Liver (tissue), 3 donors: ENCODE data around the gene TBP.

Experiments used
- CTCF ChIP-seq: fragments of 150-350 bp; IDR thresholded peaks from 2 replicates; pipeline ENCODE4 v1.5.1; 2017; ENCODE audit warnings: improper control_type of control experiment, low read depth, low read length; ENCODE audit not compliant: missing input control
- GABPA ChIP-seq, 2 donors: IDR thresholded peaks in 1 of 2; conservative IDR thresholded peaks in 1 of 2; 2 replicates each; pipeline ENCODE4 v1.6.1; 2016; ENCODE audit warnings: antibody characterized with exemption in 2 of 2, mild to moderate bottlenecking in 1 of 2, moderate library complexity in 1 of 2
- JUND ChIP-seq, 2 donors: IDR thresholded peaks; 2 replicates each; pipeline ENCODE4 v1.6.1; 2016; ENCODE audit warnings: antibody characterized with exemption in 2 of 2
- MAX ChIP-seq: IDR thresholded peaks from 2 replicates; pipeline ENCODE4 v1.6.1; 2016; ENCODE audit warnings: antibody characterized with exemption
- RAD21 ChIP-seq, 2 donors: IDR thresholded peaks; 2 replicates each; pipeline ENCODE4 v1.6.1; 2016; ENCODE audit warnings: antibody characterized with exemption in 2 of 2, mild to moderate bottlenecking in 2 of 2
- REST ChIP-seq: IDR thresholded peaks from 2 replicates; pipeline ENCODE4 v1.6.1; 2016; ENCODE audit warnings: antibody characterized with exemption, mild to moderate bottlenecking
- RXRA ChIP-seq, 2 donors: IDR thresholded peaks; 2 replicates each; pipeline ENCODE4 v1.6.1; 2017 to 2018; ENCODE audit warnings: antibody characterized with exemption in 2 of 2, mild to moderate bottlenecking in 1 of 2
- TAF1 ChIP-seq: conservative IDR thresholded peaks from 2 replicates; pipeline ENCODE4 v1.6.1; 2016; ENCODE audit warnings: antibody characterized with exemption, mild to moderate bottlenecking
- YY1 ChIP-seq: IDR thresholded peaks from 2 replicates; pipeline ENCODE4 v1.6.1; 2016; ENCODE audit warnings: antibody characterized with exemption, mild to moderate bottlenecking
- ZBTB33 ChIP-seq: IDR thresholded peaks from 2 replicates; pipeline ENCODE4 v1.6.1; 2016; ENCODE audit warnings: antibody characterized with exemption
- TF ChIP-seq, protein P1 (sequence below): IDR thresholded peaks from 2 replicates; pipeline ENCODE4 v1.6.1; 2016; ENCODE audit warnings: antibody characterized with exemption
- donor health status: healthy.
- donor health status: healthy.

DNA sequence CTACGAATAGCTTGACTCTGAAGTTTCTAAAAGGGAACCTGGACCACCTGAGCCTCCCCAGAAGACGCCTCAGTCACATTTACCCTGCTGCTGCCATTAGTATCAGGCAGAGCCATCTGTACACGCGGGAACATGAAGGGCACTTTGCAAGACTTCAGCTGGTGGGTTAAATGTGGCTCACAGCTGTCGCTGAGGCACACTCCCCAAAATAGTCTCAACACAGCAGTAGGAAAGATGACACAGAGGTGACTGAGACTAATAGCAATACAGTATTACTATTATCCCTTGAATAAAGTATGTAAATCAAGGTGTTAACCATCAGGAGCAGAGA is 30.0 kb upstream of the TBP start:
- TF ChIP-seq CTCF, result no peak
- no peak for TF ChIP-seq RXRA (IDR thresholded peaks at IDR 0.05)
- TF ChIP-seq ZBTB33, result no peak
- TF ChIP-seq YY1, result no peak
- TF ChIP-seq RAD21 (IDR thresholded peaks at IDR 0.05), result no peak
- no peak for TF ChIP-seq TAF1
- TF ChIP-seq, protein P1, sequence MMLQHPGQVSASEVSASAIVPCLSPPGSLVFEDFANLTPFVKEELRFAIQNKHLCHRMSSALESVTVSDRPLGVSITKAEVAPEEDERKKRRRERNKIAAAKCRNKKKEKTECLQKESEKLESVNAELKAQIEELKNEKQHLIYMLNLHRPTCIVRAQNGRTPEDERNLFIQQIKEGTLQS, result no peak
- TF ChIP-seq MAX, result no peak
- no peak for TF ChIP-seq REST
- TF ChIP-seq JUND (IDR thresholded peaks at IDR 0.05), result no peak
- no peak for TF ChIP-seq GABPA (IDR thresholded peaks at IDR 0.05 in 1 of 2, conservative IDR thresholded peaks at IDR 0.05 in 1 of 2)
